Trophoblast cell (in vitro differentiated cells and primary cell): ENCODE data around the gene FAP.

Experiments
- DNase-seq, 2 donors: peaks; one replicate each; pipeline ENCODE4 v3.0.0-alpha.2; 2016
- H2AFZ ChIP-seq: 2 replicates; pipeline ENCODE4 v1.6.1; 2013; ENCODE audit warnings: low read length, moderate library complexity, mild to moderate bottlenecking; ENCODE audit not compliant: insufficient read depth, poor library complexity
- H2AK5ac ChIP-seq: 2 replicates; pipeline ENCODE4 v1.6.1; 2013; ENCODE audit warnings: mild to moderate bottlenecking, low read length
- H2BK120ac ChIP-seq: 2 replicates; pipeline ENCODE4 v1.6.1; 2013; ENCODE audit warnings: low read length, mild to moderate bottlenecking, moderate library complexity; ENCODE audit not compliant: insufficient read depth, poor library complexity
- H2BK12ac ChIP-seq: 2 replicates; pipeline ENCODE4 v1.6.1; 2013; ENCODE audit warnings: mild to moderate bottlenecking, low read length, moderate library complexity
- H2BK5ac ChIP-seq: 2 replicates; pipeline ENCODE4 v1.6.1; 2013; ENCODE audit warnings: low read length, low read depth, moderate library complexity, mild to moderate bottlenecking; ENCODE audit not compliant: poor library complexity
- H3K14ac ChIP-seq: 2 replicates; pipeline ENCODE4 v1.6.1; 2013; ENCODE audit warnings: mild to moderate bottlenecking, low read length
- H3K18ac ChIP-seq: 2 replicates; pipeline ENCODE4 v1.6.1; 2013; ENCODE audit warnings: mild to moderate bottlenecking, low read length
- H3K23ac ChIP-seq: 2 replicates; pipeline ENCODE4 v1.6.1; 2013; ENCODE audit warnings: low read length
- H3K27ac ChIP-seq: 2 replicates; pipeline ENCODE4 v1.5.1; 2013; ENCODE audit warnings: low read depth, mild to moderate bottlenecking, inconsistent platforms, low read length, moderate library complexity
- H3K27me3 ChIP-seq: 2 replicates; pipeline ENCODE4 v1.6.1; 2013; ENCODE audit warnings: inconsistent platforms, mild to moderate bottlenecking, low read length, moderate library complexity; ENCODE audit not compliant: insufficient read depth
- H3K36me3 ChIP-seq, 2 experiments: 1 replicate in 1 of 2; 2 replicates in 1 of 2; pipeline ENCODE4 v1.6.1; 2013; ENCODE audit warnings: low read length in 2 of 2, mild to moderate bottlenecking in 2 of 2, moderate library complexity in 1 of 2; ENCODE audit not compliant: insufficient read depth in 2 of 2, control insufficient read depth in 1 of 2
- H3K4ac ChIP-seq: 2 replicates; pipeline ENCODE4 v1.6.1; 2013; ENCODE audit warnings: low read depth, mild to moderate bottlenecking, low read length, moderate library complexity
- H3K4me1 ChIP-seq, 2 experiments: 1 replicate in 1 of 2; 2 replicates in 1 of 2; pipeline ENCODE4 v1.6.1; 2013; ENCODE audit warnings: low read length in 2 of 2, mild to moderate bottlenecking in 2 of 2, moderate library complexity in 1 of 2; ENCODE audit not compliant: insufficient read depth in 2 of 2, control insufficient read depth in 1 of 2
- H3K4me2 ChIP-seq: 2 replicates; pipeline ENCODE4 v1.6.1; 2013; ENCODE audit warnings: inconsistent platforms, mild to moderate bottlenecking, low read length, moderate library complexity
- H3K4me3 ChIP-seq: 2 replicates; pipeline ENCODE4 v1.5.1; 2013; ENCODE audit warnings: mild to moderate bottlenecking, low read depth, low read length, inconsistent platforms
- H3K79me1 ChIP-seq: one replicate; pipeline ENCODE4 v1.6.1; 2013; ENCODE audit warnings: low read length
- H3K79me2 ChIP-seq: 2 replicates; pipeline ENCODE4 v1.6.1; 2013; ENCODE audit warnings: low read length, mild to moderate bottlenecking; ENCODE audit not compliant: control insufficient read depth, insufficient read depth, poor library complexity
- H3K9ac ChIP-seq: 2 replicates; pipeline ENCODE4 v1.6.1; 2013; ENCODE audit warnings: mild to moderate bottlenecking, low read length
- H3K9me3 ChIP-seq: 2 replicates; pipeline ENCODE4 v1.6.1; 2013; ENCODE audit warnings: low read depth, mild to moderate bottlenecking, control low read depth, inconsistent platforms, low read length; ENCODE audit not compliant: insufficient read depth
- H4K12ac ChIP-seq: 2 replicates; pipeline ENCODE4 v1.6.1; 2013; ENCODE audit warnings: low read depth, mild to moderate bottlenecking, low read length, moderate library complexity
- H4K8ac ChIP-seq: 2 replicates; pipeline ENCODE4 v1.6.1; 2013; ENCODE audit warnings: low read depth, mild to moderate bottlenecking, low read length, moderate library complexity
- H4K91ac ChIP-seq: one replicate; pipeline ENCODE4 v1.6.1; 2013; ENCODE audit warnings: low read depth, mild to moderate bottlenecking, low read length, moderate library complexity
- WGBS: extraction: QIAGEN DNeasy Blood & Tissue Kit; methylation state at CpG from one replicate; pipeline ENCODE4 v1.1.7; 2013; ENCODE audit warnings: missing lambda C conversion rate; ENCODE audit not compliant: insufficient read length, insufficient coverage; ENCODE audit errors: extremely low coverage; 5-methylcytosine and 5-hydroxymethylcytosine counted together

The FAP gene

DNA sequence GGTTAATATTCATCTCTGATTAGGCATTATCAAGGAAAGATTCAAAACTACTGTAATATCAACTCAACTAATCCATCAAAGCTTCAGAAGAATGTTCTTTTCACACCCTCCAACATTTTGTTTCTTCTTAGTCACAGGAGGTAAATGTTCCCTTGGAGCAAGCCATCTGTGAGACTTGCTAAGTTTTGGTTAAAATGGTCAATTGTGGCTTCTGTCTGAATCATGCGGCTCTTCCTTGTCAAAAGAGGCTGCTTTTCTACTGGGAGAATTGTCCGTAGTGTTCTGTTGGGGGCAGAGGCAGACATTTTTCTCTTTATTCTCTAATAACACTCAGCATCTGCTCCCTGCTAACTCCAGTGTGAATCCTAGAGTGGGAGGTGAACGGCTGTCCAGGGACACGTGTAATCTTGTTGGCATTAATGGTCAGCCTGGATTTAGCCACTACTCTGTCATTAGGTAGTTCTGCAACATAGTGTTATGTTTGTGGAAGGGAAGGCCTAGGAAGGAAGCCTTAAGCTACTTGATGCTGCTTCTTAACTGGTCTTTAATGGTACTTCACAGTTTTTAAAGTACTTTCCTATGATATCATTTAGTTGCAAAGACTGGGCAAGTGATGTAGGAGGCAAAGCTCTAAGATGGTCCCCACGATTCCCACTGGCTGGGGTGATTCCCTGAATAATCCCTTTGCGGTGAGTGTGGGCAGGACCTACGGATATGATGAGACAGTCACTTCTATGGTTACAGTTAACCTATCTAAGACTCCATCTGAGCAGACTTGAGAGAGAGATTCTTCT is 22.6 kb upstream of the FAP start:
- no peaks in the 10 kb centered on the region for H3K79me2 ChIP-seq

DNA sequence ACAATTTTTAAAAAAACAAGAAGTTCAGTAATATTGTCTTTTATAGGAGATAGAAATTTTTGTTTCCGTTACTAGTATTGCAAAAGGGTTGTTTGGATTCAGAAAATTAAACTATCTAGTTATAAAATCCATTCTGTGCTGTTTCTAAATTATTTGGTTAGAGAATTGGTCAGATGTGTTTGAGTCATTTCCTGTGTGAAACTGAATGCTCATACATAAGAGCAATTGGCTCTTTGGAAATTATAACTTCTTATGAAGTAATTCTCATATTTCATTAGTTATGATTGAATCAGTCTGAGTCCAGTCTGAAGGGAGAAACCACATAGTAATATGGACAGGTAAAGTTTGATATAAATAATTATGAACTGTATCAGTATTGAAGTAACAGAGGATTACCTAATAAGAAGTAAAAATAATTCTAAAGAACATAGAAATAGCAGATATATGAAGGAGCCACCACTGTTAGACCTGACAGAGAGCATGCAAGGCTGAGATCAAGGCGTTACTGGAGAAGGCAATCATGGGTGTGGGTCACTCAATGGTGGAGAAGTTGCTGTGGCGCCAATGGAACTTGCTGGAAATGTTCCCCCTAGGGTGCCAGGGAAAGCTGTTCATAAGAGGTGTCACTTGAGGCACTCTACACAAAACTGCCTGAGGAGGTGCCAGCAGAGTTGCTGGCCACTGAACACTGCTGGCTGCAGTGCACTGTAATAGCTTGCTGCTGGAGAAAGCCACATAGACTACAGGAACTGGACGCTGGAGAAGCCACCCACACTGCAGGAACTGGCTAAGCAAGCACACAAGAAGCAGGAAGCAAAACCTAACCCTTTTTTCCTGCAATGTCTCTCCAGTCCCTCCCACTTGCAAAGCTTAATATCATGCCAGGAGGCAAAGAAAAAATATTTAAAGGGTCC is 18.0 kb upstream of the FAP start:
- H3K79me2 ChIP-seq = no peaks in the 10 kb centered on the region
- WGBS = no CpG with 5 or more reads among the region's 4 CpGs

More for the DNA sequence above, 22.6 kb upstream of the FAP start:
- no peak overlapping the region for H3K4me2 ChIP-seq
- no peak overlapping the region for H3K27ac ChIP-seq
- H2AFZ ChIP-seq = no peak overlapping the region
- no peak overlapping the region for H4K8ac ChIP-seq
- H3K36me3 ChIP-seq = no peaks in the 10 kb centered on the region
- H3K23ac ChIP-seq = no peak overlapping the region
- no peak for DNase-seq
- H2AK5ac ChIP-seq = no peak overlapping the region
- no peaks in the 10 kb centered on the region for H3K27me3 ChIP-seq
- no peak overlapping the region for H2BK5ac ChIP-seq
- no peak overlapping the region for H3K18ac ChIP-seq
- no peak overlapping the region for H2BK120ac ChIP-seq
- H4K12ac ChIP-seq = no peak overlapping the region
- peaks cover 5% of the 10 kb centered on the region for H3K79me1 ChIP-seq
- no peak overlapping the region for H2BK12ac ChIP-seq
- H3K4ac ChIP-seq = no peak overlapping the region
- H3K4me1 ChIP-seq = peaks cover 4 to 8% of the 10 kb centered on the region in 2 experiments
- H4K91ac ChIP-seq = no peak overlapping the region
- H3K9me3 ChIP-seq = no peaks in the 10 kb centered on the region
- no CpG with 5 or more reads among the region's 7 CpGs for WGBS
- H3K14ac ChIP-seq = peak overlapping the region; percentile 34
- no peak overlapping the region for H3K9ac ChIP-seq
- H3K4me3 ChIP-seq = no peak overlapping the region

DNA sequence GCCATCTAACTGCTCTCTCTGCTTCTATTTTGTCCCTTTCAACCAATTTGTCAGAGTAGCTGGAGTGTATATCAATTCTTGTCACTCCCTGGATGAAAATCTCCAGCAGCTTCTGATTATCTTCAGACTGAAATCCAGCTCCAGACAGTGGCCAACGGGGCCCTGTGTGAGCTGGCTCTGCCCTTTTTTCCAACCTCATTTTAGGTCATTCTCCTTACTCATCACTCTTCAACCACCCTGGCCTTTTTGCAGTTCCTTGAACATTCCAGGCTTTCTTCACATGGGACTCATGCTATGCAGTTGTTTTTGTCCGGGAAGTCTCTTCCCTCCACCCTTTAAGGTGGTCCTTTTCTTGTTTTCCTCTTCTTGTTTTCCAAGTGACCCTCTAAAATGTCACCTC is 15.4 kb upstream of the FAP start:
- Histone ChIP-seq H2BK120ac (peak overlapping the region; percentile 27), H3K4me3 (no peak overlapping the region), H2AK5ac (no peak overlapping the region), H2BK12ac (no peak overlapping the region), H3K18ac (no peak overlapping the region), H3K79me2 (no peaks in the 10 kb centered on the region), H4K8ac (no peak overlapping the region), H4K12ac (no peak overlapping the region), H3K36me3 (no peaks in the 10 kb centered on the region), H3K14ac (no peak overlapping the region), H3K9ac (no peak overlapping the region), H3K27ac (no peak overlapping the region), H3K79me1 (peaks cover 8% of the 10 kb centered on the region), H4K91ac (no peak overlapping the region), H3K27me3 (no peaks in the 10 kb centered on the region), H3K4me2 (no peak overlapping the region), H3K23ac (no peak overlapping the region), H3K9me3 (peaks cover 1% of the 10 kb centered on the region), H3K4ac (no peak overlapping the region), H3K4me1 (peaks cover 4% of the 10 kb centered on the region in 2 experiments), H2AFZ (no peak overlapping the region), H2BK5ac (no peak overlapping the region)
- no peak for DNase-seq
- no CpG with 5 or more reads among the region's 2 CpGs for WGBS

More for the DNA sequence above, 18.0 kb upstream of the FAP start:
- no peak overlapping the region for H2AFZ ChIP-seq
- peak overlapping the region; percentile 66 for H4K8ac ChIP-seq
- H2BK5ac ChIP-seq = no peak overlapping the region
- H3K27me3 ChIP-seq = no peaks in the 10 kb centered on the region
- H3K4me3 ChIP-seq = no peak overlapping the region
- peak overlapping the region; percentile 19 for H4K91ac ChIP-seq
- no peak overlapping the region for H2BK120ac ChIP-seq
- H2BK12ac ChIP-seq = peak overlapping the region; percentile 37
- H3K79me1 ChIP-seq = peaks cover 8% of the 10 kb centered on the region
- H3K4ac ChIP-seq = no peak overlapping the region
- peak overlapping the region; percentile 22 for H4K12ac ChIP-seq
- no peak overlapping the region for H3K23ac ChIP-seq
- H3K27ac ChIP-seq = no peak overlapping the region
- no peak overlapping the region for H3K4me2 ChIP-seq
- no peaks in the 10 kb centered on the region for H3K36me3 ChIP-seq
- H3K14ac ChIP-seq = no peak overlapping the region
- no peak overlapping the region for H3K9ac ChIP-seq
- H2AK5ac ChIP-seq = no peak overlapping the region
- H3K18ac ChIP-seq = no peak overlapping the region
- peak in 1 of 2 donors; percentile 42 for DNase-seq
- H3K4me1 ChIP-seq = peaks cover 4% of the 10 kb centered on the region in 2 experiments
- H3K9me3 ChIP-seq = no peaks in the 10 kb centered on the region

DNA sequence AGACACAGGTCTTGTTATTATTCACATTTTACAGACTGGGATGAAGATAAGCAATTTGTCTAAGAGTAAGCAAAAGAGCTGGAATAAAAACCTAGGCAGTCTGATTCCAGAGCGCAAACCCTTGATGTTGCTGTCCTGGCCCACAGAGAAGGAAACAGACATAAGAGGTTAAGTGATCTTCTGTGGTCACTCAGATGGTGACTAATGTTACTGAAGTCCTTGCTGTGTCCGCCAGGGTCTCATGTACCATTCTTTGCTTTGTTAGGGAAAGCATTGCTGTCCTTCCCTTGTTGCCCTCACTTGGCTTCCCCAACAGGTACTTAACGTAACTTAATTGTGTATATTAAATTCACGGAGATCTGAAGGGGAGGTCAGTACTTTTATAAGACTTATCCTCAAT is 14.9 kb upstream of the FAP start:
- Histone ChIP-seq H2BK5ac (no peak overlapping the region), H3K4me3 (no peak overlapping the region), H3K9me3 (peaks cover 1% of the 10 kb centered on the region), H2BK120ac (no peak overlapping the region), H4K12ac (no peak overlapping the region), H3K23ac (no peak overlapping the region), H3K18ac (no peak overlapping the region), H3K27me3 (no peaks in the 10 kb centered on the region), H3K79me1 (peaks cover 8% of the 10 kb centered on the region), H3K4ac (no peak overlapping the region), H2AFZ (no peak overlapping the region), H3K9ac (no peak overlapping the region), H3K79me2 (no peaks in the 10 kb centered on the region), H4K8ac (no peak overlapping the region), H4K91ac (no peak overlapping the region), H2BK12ac (peak overlapping the region; percentile 69), H3K36me3 (no peaks in the 10 kb centered on the region), H3K4me2 (no peak overlapping the region), H3K27ac (no peak overlapping the region), H2AK5ac (no peak overlapping the region), H3K14ac (no peak overlapping the region), H3K4me1 (peaks cover 4% of the 10 kb centered on the region in 2 experiments)
- no peak for DNase-seq
- WGBS = no CpG with 5 or more reads among the region's 4 CpGs
